B cell (primary cell): Measurements from ENCODE around the gene APLN. TPM values are rescaled to one million over a fixed set of nuclear protein-coding genes. Genes with fewer than 3 reads are reported as not detected.

ENCODE experiments used
- ATAC-seq: fragments of 200-7000 bp; cut with Tn5 transposase; one replicate; pipeline ENCODE4 v1.10.0; 2021; ENCODE audit warnings: low read depth, mild to moderate bottlenecking, moderate number of reproducible peaks, moderate library complexity
- CTCF ChIA-PET: fragments of 350-600 bp; sonication (Branson Sonifier 250); formaldehyde crosslinking; loops from one replicate; lab custom pipeline; 2021; ENCODE audit warnings: antibody characterized with exemption, inconsistent platforms; lab: Charles Lee
- POLR2A ChIA-PET: fragments of 350-600 bp; sonication (Branson Sonifier 250); formaldehyde crosslinking; loops from one replicate; lab custom pipeline; 2021; ENCODE audit warnings: antibody characterized with exemption; lab: Charles Lee
- DNase-seq: peaks from one replicate; pipeline ENCODE4 v3.0.0; 2013
- H2AFZ ChIP-seq: 2 replicates; pipeline ENCODE4 v1.6.1; 2012; ENCODE audit warnings: mild to moderate bottlenecking, low read depth, low read length; ENCODE audit not compliant: insufficient read depth, poor library complexity, severe bottlenecking
- H3K27ac ChIP-seq, 2 donors: 1 replicate in 1 of 2; 2 replicates in 1 of 2; pipeline ENCODE4 v1.5.1; 2012 to 2013; ENCODE audit warnings: low read length in 2 of 2, mild to moderate bottlenecking in 2 of 2, moderate library complexity in 1 of 2
- H3K27me3 ChIP-seq, 4 experiments: fragments of 200-600 bp in 1 of 4; sonication (generic) in 1 of 4; replicated peaks in 1 of 4; 1 replicate in 2 of 4; 2 replicates in 2 of 4; pipeline versions ENCODE4 v1.6.1 to v1.7.0; 2013 to 2016; ENCODE audit warnings: low read length in 3 of 4, mild to moderate bottlenecking in 2 of 4, mixed read lengths in 1 of 4, moderate library complexity in 1 of 4; ENCODE audit not compliant: insufficient read depth in 4 of 4, control insufficient read depth in 3 of 4; ENCODE audit errors: control extremely low read depth in 1 of 4
- H3K36me3 ChIP-seq, 2 experiments: replicated peaks in 1 of 2; 1 replicate in 1 of 2; 2 replicates in 1 of 2; pipeline versions ENCODE4 v1.6.1 to v1.7.1; 2013; ENCODE audit warnings: low read length in 1 of 2; ENCODE audit not compliant: insufficient read depth in 2 of 2, control insufficient read depth in 1 of 2; ENCODE audit errors: control extremely low read depth in 1 of 2, extremely low read depth in 1 of 2
- H3K4me1 ChIP-seq, 2 donors: fragments of 200-600 bp in 1 of 2; sonication (generic) in 1 of 2; 1 replicate in 1 of 2; 2 replicates in 1 of 2; pipeline versions ENCODE4 v1.5.1 to v1.6.1; 2013 to 2017; ENCODE audit warnings: low read length in 2 of 2; ENCODE audit not compliant: control insufficient read depth in 2 of 2, insufficient read depth in 2 of 2
- H3K4me2 ChIP-seq: replicated peaks from 2 replicates; pipeline ENCODE3; 2012; ENCODE audit warnings: mild to moderate bottlenecking, low read depth, low read length; ENCODE audit not compliant: poor library complexity, severe bottlenecking
- H3K4me3 ChIP-seq, 5 experiments: fragments of 200-600 bp in 1 of 5; sonication (generic) in 1 of 5; 1 replicate in 3 of 5; 2 replicates in 2 of 5; pipeline versions ENCODE4 v1.5.1 to v1.7.0; 2011 to 2016; ENCODE audit warnings: low read length in 4 of 5, mild to moderate bottlenecking in 4 of 5, low read depth in 2 of 5, control low read depth in 1 of 5, moderate library complexity in 1 of 5; ENCODE audit not compliant: insufficient read depth in 1 of 5; ENCODE audit errors: control extremely low read depth in 1 of 5, extremely low read depth in 1 of 5
- H3K79me2 ChIP-seq: fragments of 200-600 bp; sonication (generic); one replicate; pipeline ENCODE4 v1.6.0; 2016; ENCODE audit warnings: low read length; ENCODE audit not compliant: control insufficient read depth, insufficient read depth
- H3K9ac ChIP-seq: fragments of 200-600 bp; sonication (generic); 2 replicates; pipeline ENCODE4 v1.6.1; 2017; ENCODE audit warnings: mild to moderate bottlenecking, low read length, moderate library complexity
- H3K9me3 ChIP-seq, 3 donors: one replicate each; pipeline versions ENCODE4 v1.6.1 to v1.7.1; 2013; ENCODE audit warnings: low read length in 2 of 3; ENCODE audit not compliant: control insufficient read depth in 2 of 3, insufficient read depth in 1 of 3; ENCODE audit errors: control extremely low read depth in 1 of 3
- H4K20me1 ChIP-seq: 2 replicates; pipeline ENCODE4 v1.6.0; 2012; ENCODE audit warnings: mild to moderate bottlenecking, low read length; ENCODE audit not compliant: insufficient read depth, control insufficient read depth, poor library complexity, severe bottlenecking
- H3K27ac Mint-ChIP-seq: one replicate; pipeline ENCODE4 v1.8.0; 2021; ENCODE audit warnings: mixed read lengths
- H3K27me3 Mint-ChIP-seq: one replicate; pipeline ENCODE4 v1.8.0; 2021; ENCODE audit warnings: mixed read lengths
- H3K4me1 Mint-ChIP-seq: one replicate; pipeline ENCODE4 v1.8.0; 2021; ENCODE audit warnings: mixed read lengths
- H3K4me3 Mint-ChIP-seq: one replicate; pipeline ENCODE4 v1.8.0; 2021; ENCODE audit warnings: mixed read lengths
- H3K9me3 Mint-ChIP-seq: one replicate; pipeline ENCODE4 v1.8.0; 2022; ENCODE audit warnings: mixed read lengths; ENCODE audit not compliant: insufficient read depth
- CTCF ChIP-seq: fragments of 200-600 bp; IDR thresholded peaks from one replicate; pipeline ENCODE4 v1.8.0; 2022; ENCODE audit warnings: antibody characterized with exemption, mild to moderate bottlenecking
- EZH2 ChIP-seq: IDR thresholded peaks from 2 replicates; pipeline ENCODE4 v1.6.1; 2012; ENCODE audit warnings: borderline replicate concordance, low read depth, mild to moderate bottlenecking, moderate library complexity, low read length; ENCODE audit not compliant: insufficient read depth, poor library complexity, severe bottlenecking
- WGBS: methylation state at CpG from one replicate; pipeline ENCODE4 v1.1.5; 2013; ENCODE audit warnings: missing lambda C conversion rate; ENCODE audit not compliant: insufficient coverage; 5-methylcytosine and 5-hydroxymethylcytosine counted together
- intact Hi-C: fragments of 100-400 bp; cut with micrococcal nuclease; formaldehyde crosslinking; loops from one replicate; pipeline ENCODE4 v1.10.0; 2022
- polyA minus RNA-seq: library from RNA; depleted of rRNA, polyadenylated mRNA; stranded (reverse); fragments of >200 nt; gene quantifications from 2 replicates; pipeline ENCODE4 v1.2.3, GENCODE V29; 2012
- polyA plus RNA-seq: library from polyadenylated mRNA; depleted of rRNA; stranded (reverse); fragments of >200 nt; gene quantifications from 2 replicates; pipeline ENCODE4 v1.2.3, GENCODE V29; 2012
- total RNA-seq, 2 donors: library from RNA; stranded (reverse); fragments of 120-200 nt in 1 of 2; gene quantifications; 1 replicate in 1 of 2; 2 replicates in 1 of 2; pipeline versions ENCODE4 v1.2.3 to v1.2.4, GENCODE V29; 2013 to 2022

APLN gene, protein sequence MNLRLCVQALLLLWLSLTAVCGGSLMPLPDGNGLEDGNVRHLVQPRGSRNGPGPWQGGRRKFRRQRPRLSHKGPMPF
- total RNA-seq (not detected in 2 replicates), polyA plus RNA-seq (not detected in 2 replicates), polyA minus RNA-seq (not detected in 2 replicates)
- 0.16 TPM for total RNA-seq (2013)

GRCh38 chrX:129654652-129655546, at the start of gene APLN:
Gene APLN (minus strand): TSS chrX:129654956. CDS start chrX:129654630, 326 bp downstream.
- H3K4me3 ChIP-seq, result peak within 1 kb of the TSS in 4 of 5 experiments; percentile 24 to 55 (median 42)
- H4K20me1 ChIP-seq, result no peaks in the 10 kb centered on the region
- H2AFZ ChIP-seq, result peak within 1 kb of the TSS; percentile 60
- WGBS, result under 1% methylated on average over 43 of the region's 67 CpGs
- peaks cover 5% of the 10 kb centered on the region for H3K27me3 Mint-ChIP-seq
- H3K4me1 ChIP-seq, result peaks cover 19% of the 10 kb centered on the region in 2 donors
- peak within 1 kb of the TSS; percentile 83 for H3K4me2 ChIP-seq
- peaks cover 15% of the 10 kb centered on the region for H3K4me1 Mint-ChIP-seq
- ChIA-PET POLR2A (no interaction called here), CTCF (interaction anchor here (0.8 to 5.9 kb wide), 4 partner anchors 23 to 373 kb away, joined by 3 to 28 read pairs (median 4); no protein-coding TSS in a partner anchor)
- no peaks in the 10 kb centered on the region for H3K36me3 ChIP-seq
- no peaks in the 10 kb centered on the region for H3K9me3 Mint-ChIP-seq
- no peak for TF ChIP-seq EZH2
- no peak for TF ChIP-seq CTCF
- DNase-seq, result peak; percentile 18
- H3K27ac ChIP-seq, result no peak within 1 kb of the TSS
- intact Hi-C loops, result no loop called here
- no peaks in the 10 kb centered on the region for H3K79me2 ChIP-seq
- peak; percentile 41 for ATAC-seq
- peak within 1 kb of the TSS; percentile 51 for H3K9ac ChIP-seq
- H3K9me3 ChIP-seq, result no peaks in the 10 kb centered on the region
- no peak within 1 kb of the TSS for H3K27ac Mint-ChIP-seq
- H3K4me3 Mint-ChIP-seq, result peak within 1 kb of the TSS; percentile 79
- H3K27me3 ChIP-seq, result peaks cover 0 to 27% (median 5%) of the 10 kb centered on the region in 4 experiments

DNA sequence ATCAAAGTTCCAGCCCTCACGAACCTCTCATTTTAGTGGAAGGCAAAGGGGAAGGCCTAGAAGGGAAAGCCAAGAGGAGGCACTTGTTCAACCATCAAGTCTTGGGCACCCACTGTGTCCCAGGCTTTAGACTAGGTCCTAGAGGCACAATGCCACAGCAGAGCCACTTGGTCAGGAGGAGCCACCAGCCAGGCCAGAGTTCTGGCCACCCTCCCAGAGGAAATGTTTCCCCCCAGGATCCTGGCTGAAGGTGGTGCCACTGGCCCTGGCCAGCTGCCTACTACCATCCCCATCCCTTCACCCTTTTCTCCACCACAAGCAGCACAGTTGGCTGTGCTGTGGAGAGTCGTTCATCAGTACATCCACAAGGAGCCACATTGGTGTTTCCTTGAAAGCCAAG, 49.7 kb upstream of the APLN start:
- no peak overlapping the region for H3K27ac ChIP-seq
- no peaks in the 10 kb centered on the region for H3K79me2 ChIP-seq
- ChIA-PET CTCF (interaction anchor here (0.8 kb wide), 1 partner anchor 104 kb away, joined by 3 read pairs; no protein-coding TSS in a partner anchor), POLR2A (no interaction called here)
- H3K4me1 ChIP-seq, result no peaks in the 10 kb centered on the region
- H3K4me2 ChIP-seq, result no peak overlapping the region
- intact Hi-C loops, result no loop called here
- H2AFZ ChIP-seq, result no peak overlapping the region
- WGBS, result 100% methylated on average over 2 of the region's 2 CpGs
- DNase-seq (no peak), ATAC-seq (no peak)
- Mint-ChIP-seq H3K9me3 (no peaks in the 10 kb centered on the region), H3K27ac (no peak overlapping the region), H3K4me1 (no peaks in the 10 kb centered on the region), H3K4me3 (no peak overlapping the region), H3K27me3 (no peaks in the 10 kb centered on the region)
- H3K9me3 ChIP-seq, result no peaks in the 10 kb centered on the region
- no peaks in the 10 kb centered on the region for H3K27me3 ChIP-seq
- no peak for TF ChIP-seq EZH2
- no peak for TF ChIP-seq CTCF
- H3K36me3 ChIP-seq, result no peaks in the 10 kb centered on the region
- H4K20me1 ChIP-seq, result no peaks in the 10 kb centered on the region
- H3K4me3 ChIP-seq, result no peak overlapping the region
- H3K9ac ChIP-seq, result no peak overlapping the region
